Upper lobe of left lung (tissue), 6 donors: ENCODE results near the gene GSTM2. TPM values are rescaled to one million over a fixed set of nuclear protein-coding genes. Genes with fewer than 3 reads are reported as not detected.

Experiments used
- ATAC-seq, 2 donors: fragments of 200-7000 bp; cut with Tn5 transposase; one replicate each; pipeline ENCODE4 v1.9.1; 2022; ENCODE audit warnings: mild to moderate bottlenecking in 2 of 2, moderate library complexity in 2 of 2; ENCODE audit not compliant: low FRiP score in 2 of 2
- DNase-seq, 2 donors: peaks; one replicate each; pipeline ENCODE4 v3.0.0-alpha.2; 2019 to 2020
- H3K27ac ChIP-seq, 4 donors: fragments of 200-600 bp; sonication (generic); one replicate each; pipeline ENCODE4 v1.5.1; 2016 to 2019
- H3K27me3 ChIP-seq, 4 donors: fragments of 200-600 bp; sonication (generic); one replicate each; pipeline ENCODE4 v1.5.1; 2017 to 2019
- H3K36me3 ChIP-seq, 4 donors: fragments of 200-600 bp; sonication (generic); one replicate each; pipeline ENCODE4 v1.5.1; 2016 to 2019
- H3K4me1 ChIP-seq, 4 donors: fragments of 200-600 bp; sonication (generic); one replicate each; pipeline ENCODE4 v1.5.1; 2018 to 2019
- H3K4me3 ChIP-seq, 4 donors: fragments of 200-600 bp; sonication (generic); one replicate each; pipeline ENCODE4 v1.5.1; 2017 to 2019; ENCODE audit warnings: mild to moderate bottlenecking in 2 of 4, moderate library complexity in 1 of 4
- H3K9me3 ChIP-seq, 4 donors: fragments of 200-600 bp; sonication (generic); one replicate each; pipeline ENCODE4 v1.5.1; 2018 to 2019
- EP300 ChIP-seq, 4 donors: sonication (generic); formaldehyde crosslinking; IDR thresholded peaks; one replicate each; pipeline ENCODE4 v1.5.1; 2017; ENCODE audit warnings: antibody characterized with exemption in 4 of 4, control low read depth in 2 of 4
- POLR2A ChIP-seq, 4 donors: fragments of 450-650 bp; IDR thresholded peaks; one replicate each; pipeline ENCODE4 v1.5.1; 2016 to 2017; ENCODE audit warnings: antibody characterized with exemption in 4 of 4, mild to moderate bottlenecking in 2 of 4
- POLR2AphosphoS5 ChIP-seq, 2 donors: sonication (generic); formaldehyde crosslinking; IDR thresholded peaks; one replicate each; pipeline ENCODE4 v1.5.1; 2017; ENCODE audit warnings: antibody characterized with exemption in 2 of 2
- WGBS, 2 donors: methylation state at CpG; one replicate each; pipeline ENCODE4 v1.1.5; 2017 to 2018; 5-methylcytosine and 5-hydroxymethylcytosine counted together
- total RNA-seq, 6 donors: library from RNA; depleted of rRNA in 4 of 6; stranded (reverse); fragments of >200 nt in 4 of 6; gene quantifications; one replicate each; pipeline versions ENCODE4 v1.1.0 to v1.2.1, GENCODE V29; 2016 to 2021
- TF ChIP-seq, protein P1 (sequence below), 6 experiments: fragments of 450-650 bp in 4 of 6; fragments of 200-600 bp in 2 of 6; sonication (generic) in 2 of 6; IDR thresholded peaks; one replicate each; pipeline ENCODE4 v1.5.1; 2016 to 2019; ENCODE audit warnings: antibody characterized with exemption in 6 of 6
- donor health status: DM: no; HTN: no; CAD: no; lungs with moderate emphysema.
- donor health status: DM: no; HTN: yes; CAD: no; lungs with severe emphysema.

GSTM2 gene
- total RNA-seq, 6 donors from 2014 or later = 19.0 to 263 (median 31.6) TPM

DNA sequence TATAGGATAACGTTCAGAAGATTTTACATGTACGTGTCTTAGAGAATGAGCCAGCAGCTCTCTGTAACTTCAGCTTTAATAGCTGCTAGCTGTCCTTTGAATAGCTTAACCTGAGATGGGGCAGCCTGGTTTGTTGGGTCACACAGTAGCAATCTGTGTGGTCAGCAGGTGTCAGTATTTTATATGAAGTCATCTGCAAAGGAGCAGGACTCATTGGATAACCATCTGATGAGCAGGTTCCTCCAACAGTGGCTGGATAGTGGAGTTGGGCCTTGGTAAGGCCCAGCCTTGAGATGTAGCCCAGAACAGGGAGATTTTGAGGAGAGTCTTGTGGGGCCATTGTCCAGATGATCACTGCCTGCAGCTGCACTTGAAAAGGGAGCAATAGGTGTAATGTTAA, 50.6 kb downstream of the GSTM2 start:
- 78 to 96% methylated on average over 2 of the region's 2 CpGs for WGBS, 2 donors

DNA sequence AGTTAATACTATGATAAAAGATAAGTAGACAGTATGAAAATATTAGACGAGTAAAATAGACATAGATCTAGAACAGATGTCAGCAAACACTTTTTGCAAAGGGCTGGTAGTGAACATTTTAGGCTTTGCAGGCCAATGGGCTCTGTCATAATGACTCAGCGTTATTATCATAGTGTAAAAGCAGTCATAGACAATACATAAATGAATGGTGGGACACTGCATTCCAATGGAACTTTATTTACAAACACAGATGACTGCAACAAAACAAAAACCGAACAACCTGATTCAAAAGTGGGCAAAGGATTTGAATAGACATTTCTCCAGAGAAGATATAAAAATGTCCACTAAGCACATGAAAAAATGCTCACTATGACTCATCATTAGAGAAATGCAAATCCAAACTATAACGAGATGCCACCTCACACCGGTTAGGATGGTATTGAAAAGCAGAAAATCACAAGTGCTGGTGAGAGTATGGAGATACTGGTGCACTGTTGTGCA, 51.5 kb downstream of the GSTM2 start:
- ATAC-seq (no peak), DNase-seq (no peak)
- H3K27me3 ChIP-seq = no peaks in the 10 kb centered on the region
- 74 to 76% methylated on average over 5 of the region's 5 CpGs for WGBS, 2 donors
- H3K4me1 ChIP-seq = no peaks in the 10 kb centered on the region
- H3K9me3 ChIP-seq = no peaks in the 10 kb centered on the region
- TF ChIP-seq POLR2AphosphoS5 (IDR thresholded peaks at IDR 0.05) (no peak), POLR2A (IDR thresholded peaks at IDR 0.05) (no peak), EP300 (IDR thresholded peaks at IDR 0.05) (no peak)
- TF ChIP-seq, protein P1, sequence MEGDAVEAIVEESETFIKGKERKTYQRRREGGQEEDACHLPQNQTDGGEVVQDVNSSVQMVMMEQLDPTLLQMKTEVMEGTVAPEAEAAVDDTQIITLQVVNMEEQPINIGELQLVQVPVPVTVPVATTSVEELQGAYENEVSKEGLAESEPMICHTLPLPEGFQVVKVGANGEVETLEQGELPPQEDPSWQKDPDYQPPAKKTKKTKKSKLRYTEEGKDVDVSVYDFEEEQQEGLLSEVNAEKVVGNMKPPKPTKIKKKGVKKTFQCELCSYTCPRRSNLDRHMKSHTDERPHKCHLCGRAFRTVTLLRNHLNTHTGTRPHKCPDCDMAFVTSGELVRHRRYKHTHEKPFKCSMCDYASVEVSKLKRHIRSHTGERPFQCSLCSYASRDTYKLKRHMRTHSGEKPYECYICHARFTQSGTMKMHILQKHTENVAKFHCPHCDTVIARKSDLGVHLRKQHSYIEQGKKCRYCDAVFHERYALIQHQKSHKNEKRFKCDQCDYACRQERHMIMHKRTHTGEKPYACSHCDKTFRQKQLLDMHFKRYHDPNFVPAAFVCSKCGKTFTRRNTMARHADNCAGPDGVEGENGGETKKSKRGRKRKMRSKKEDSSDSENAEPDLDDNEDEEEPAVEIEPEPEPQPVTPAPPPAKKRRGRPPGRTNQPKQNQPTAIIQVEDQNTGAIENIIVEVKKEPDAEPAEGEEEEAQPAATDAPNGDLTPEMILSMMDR (IDR thresholded peaks at IDR 0.05) = no peak
- H3K27ac ChIP-seq = no peak overlapping the region
- H3K36me3 ChIP-seq = no peaks in the 10 kb centered on the region
- no peak overlapping the region for H3K4me3 ChIP-seq

More for the DNA sequence above, 50.6 kb downstream of the GSTM2 start:
- ATAC-seq (no peak), DNase-seq (no peak)
- no peaks in the 10 kb centered on the region for H3K36me3 ChIP-seq
- H3K4me3 ChIP-seq = no peak overlapping the region
- TF ChIP-seq POLR2A (IDR thresholded peaks at IDR 0.05) (no peak), POLR2AphosphoS5 (IDR thresholded peaks at IDR 0.05) (no peak), EP300 (IDR thresholded peaks at IDR 0.05) (no peak)
- TF ChIP-seq, protein P1 (IDR thresholded peaks at IDR 0.05) = no peak
- H3K27me3 ChIP-seq = no peaks in the 10 kb centered on the region
- H3K4me1 ChIP-seq = no peaks in the 10 kb centered on the region
- no peaks in the 10 kb centered on the region for H3K9me3 ChIP-seq
- no peak overlapping the region for H3K27ac ChIP-seq

DNA sequence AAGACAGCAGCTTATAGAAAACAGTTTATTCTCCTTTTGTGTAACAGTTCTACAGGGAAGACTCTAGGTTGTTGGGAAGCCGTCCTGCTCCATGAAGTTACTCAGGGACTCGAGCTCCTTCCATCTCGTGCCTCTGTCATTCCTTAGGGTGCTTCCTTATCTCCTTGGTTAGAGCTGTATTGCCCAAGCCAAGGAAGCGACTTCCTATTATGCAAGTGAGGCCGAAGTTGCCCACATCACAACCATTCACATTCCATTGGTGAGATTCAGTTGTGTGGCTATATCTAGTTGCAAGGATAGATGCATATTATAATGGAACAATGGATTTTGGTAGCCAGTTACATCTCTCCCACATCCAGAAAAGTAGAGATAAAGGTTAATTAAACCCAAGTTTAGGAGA, 53.2 kb downstream of the GSTM2 start:
- Histone ChIP-seq H3K9me3 (no peaks in the 10 kb centered on the region), H3K4me3 (no peak overlapping the region), H3K36me3 (no peaks in the 10 kb centered on the region), H3K27me3 (no peaks in the 10 kb centered on the region), H3K4me1 (no peaks in the 10 kb centered on the region), H3K27ac (no peak overlapping the region)
- ATAC-seq (no peak), DNase-seq (no peak)
- TF ChIP-seq EP300 (IDR thresholded peaks at IDR 0.05) (no peak), POLR2AphosphoS5 (IDR thresholded peaks at IDR 0.05) (no peak), POLR2A (IDR thresholded peaks at IDR 0.05) (no peak)
- TF ChIP-seq, protein P1 (IDR thresholded peaks at IDR 0.05) = no peak
- WGBS, 2 donors = 70 to 76% methylated on average over 5 of the region's 5 CpGs

DNA sequence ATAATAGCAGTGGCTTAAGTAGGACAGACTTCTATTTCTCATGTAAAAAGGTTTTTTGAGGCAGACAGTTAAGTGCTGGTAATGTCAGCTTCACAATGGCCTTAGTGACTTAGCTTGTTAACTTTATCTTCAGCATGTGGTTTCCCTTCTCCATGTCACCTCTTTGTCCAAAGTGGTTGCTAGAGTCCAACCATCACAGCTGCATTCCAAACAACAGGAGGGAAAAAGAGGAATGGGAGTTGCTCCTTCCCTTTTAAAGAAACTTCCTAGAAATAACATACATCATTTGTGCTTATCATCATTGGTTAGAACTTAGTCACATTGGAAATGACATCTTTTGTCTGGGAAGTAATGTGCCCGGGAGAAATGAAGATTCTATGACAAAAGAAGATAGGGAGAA, 54.1 kb downstream of the GSTM2 start:
- Histone ChIP-seq H3K27ac (no peak overlapping the region), H3K4me3 (no peak overlapping the region), H3K4me1 (no peaks in the 10 kb centered on the region), H3K9me3 (no peaks in the 10 kb centered on the region), H3K27me3 (no peaks in the 10 kb centered on the region), H3K36me3 (no peaks in the 10 kb centered on the region)
- WGBS, 2 donors = 85 to 96% methylated on average over 1 of the region's 1 CpG
- TF ChIP-seq EP300 (IDR thresholded peaks at IDR 0.05) (no peak), POLR2AphosphoS5 (IDR thresholded peaks at IDR 0.05) (no peak), POLR2A (IDR thresholded peaks at IDR 0.05) (no peak)
- TF ChIP-seq, protein P1 (IDR thresholded peaks at IDR 0.05) = no peak
- DNase-seq (no peak), ATAC-seq (no peak)
